Gastrocnemius medialis (tissue), 4 donors: Measurements from ENCODE around the gene LRMDA. TPM values are rescaled to one million over a fixed set of nuclear protein-coding genes. Genes with fewer than 3 reads are reported as not detected.

Source experiments
- ATAC-seq, 2 donors: fragments of 150-250 bp; one replicate each; pipeline ENCODE4 v1.9.1; 2016
- DNase-seq, 2 donors: peaks; one replicate each; pipeline ENCODE4 v3.0.0-alpha.2; 2019
- H3K27ac ChIP-seq, 4 donors: fragments of 200-600 bp; sonication (generic); 1 replicate in 1 of 4; 2 replicates in 3 of 4; pipeline ENCODE4 v1.5.1; 2016 to 2018; ENCODE audit warnings: mild to moderate bottlenecking in 2 of 4, moderate library complexity in 1 of 4
- H3K27me3 ChIP-seq, 3 donors: fragments of 200-600 bp; sonication (generic) in 2 of 3; 1 replicate in 1 of 3; 2 replicates in 2 of 3; pipeline versions ENCODE4 v1.5.1 to v1.6.0; 2016 to 2019; ENCODE audit warnings: mild to moderate bottlenecking in 1 of 3, moderate library complexity in 1 of 3
- H3K36me3 ChIP-seq, 2 donors: fragments of 200-600 bp; sonication (generic) in 1 of 2; one replicate each; pipeline ENCODE4 v1.5.1; 2017 to 2018
- H3K4me1 ChIP-seq, 2 donors: fragments of 200-600 bp; sonication (generic) in 1 of 2; one replicate each; pipeline ENCODE4 v1.5.1; 2016 to 2017; ENCODE audit warnings: mild to moderate bottlenecking in 2 of 2
- H3K4me3 ChIP-seq, 4 donors: fragments of 200-600 bp; sonication (generic) in 3 of 4; 1 replicate in 1 of 4; 2 replicates in 3 of 4; pipeline ENCODE4 v1.5.1; 2016 to 2019; ENCODE audit warnings: mild to moderate bottlenecking in 2 of 4
- H3K9me3 ChIP-seq, 3 donors: fragments of 200-600 bp; sonication (generic) in 2 of 3; 1 replicate in 1 of 3; 2 replicates in 2 of 3; pipeline ENCODE4 v1.5.1; 2016 to 2019
- POLR2A ChIP-seq, 2 donors: fragments of 450-650 bp; IDR thresholded peaks; one replicate each; pipeline ENCODE4 v1.6.1; 2017; ENCODE audit warnings: antibody characterized with exemption in 2 of 2, mild to moderate bottlenecking in 2 of 2, moderate library complexity in 2 of 2
- in situ Hi-C, 4 donors: fragments of 200-750 bp; cut with MboI; loops; one replicate each; pipeline versions ENCODE4 v1.15.0 to v1.8.0; 2017; ENCODE audit warnings: low sequenced_read_pairs in 4 of 4
- intact Hi-C: fragments of 100-400 bp; cut with DNase I; formaldehyde crosslinking; loops from one replicate; pipeline ENCODE4 v1.15.1; 2023; ENCODE audit warnings: low total_unique reads
- total RNA-seq, 4 donors: library from RNA; depleted of rRNA; stranded (reverse); fragments of >200 nt; gene quantifications; one replicate each; pipeline versions ENCODE4 v1.1.0 to v1.2.3, GENCODE V29; 2016
- TF ChIP-seq, protein P1 (sequence below), 5 experiments: fragments of 450-650 bp in 3 of 5; fragments of 200-600 bp in 2 of 5; sonication (generic) in 2 of 5; IDR thresholded peaks in 4 of 5; conservative IDR thresholded peaks in 1 of 5; 1 replicate in 4 of 5; 2 replicates in 1 of 5; pipeline ENCODE4 v1.5.1; 2016 to 2019; ENCODE audit warnings: antibody characterized with exemption in 5 of 5, mild to moderate bottlenecking in 3 of 5, moderate library complexity in 3 of 5

Gene LRMDA
- total RNA-seq, 4 donors from 2014 or later, result 0.80 to 4.5 (median 1.4) TPM

DNA sequence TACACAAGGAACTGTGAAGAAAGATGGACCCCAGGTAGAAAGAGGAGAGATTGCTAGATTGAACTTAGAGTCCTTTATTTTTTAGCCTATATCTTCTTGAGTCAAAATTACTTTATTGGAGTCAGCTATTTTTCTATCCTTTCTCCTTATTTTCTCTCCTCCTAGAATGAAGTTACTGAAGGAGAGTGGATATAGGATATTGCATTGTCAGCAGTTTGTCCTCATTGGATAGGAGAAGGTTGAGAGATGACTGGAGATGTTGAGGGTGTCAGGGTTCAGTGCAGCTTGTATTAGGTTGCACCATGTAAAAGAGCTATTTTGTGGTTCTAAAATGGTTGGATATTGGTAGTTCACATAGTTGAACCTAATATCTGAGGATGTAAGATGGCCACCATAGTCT lies 5.5 kb downstream of the LRMDA start:
- ATAC-seq (no peak), DNase-seq (no peak)
- TF ChIP-seq, protein P1, sequence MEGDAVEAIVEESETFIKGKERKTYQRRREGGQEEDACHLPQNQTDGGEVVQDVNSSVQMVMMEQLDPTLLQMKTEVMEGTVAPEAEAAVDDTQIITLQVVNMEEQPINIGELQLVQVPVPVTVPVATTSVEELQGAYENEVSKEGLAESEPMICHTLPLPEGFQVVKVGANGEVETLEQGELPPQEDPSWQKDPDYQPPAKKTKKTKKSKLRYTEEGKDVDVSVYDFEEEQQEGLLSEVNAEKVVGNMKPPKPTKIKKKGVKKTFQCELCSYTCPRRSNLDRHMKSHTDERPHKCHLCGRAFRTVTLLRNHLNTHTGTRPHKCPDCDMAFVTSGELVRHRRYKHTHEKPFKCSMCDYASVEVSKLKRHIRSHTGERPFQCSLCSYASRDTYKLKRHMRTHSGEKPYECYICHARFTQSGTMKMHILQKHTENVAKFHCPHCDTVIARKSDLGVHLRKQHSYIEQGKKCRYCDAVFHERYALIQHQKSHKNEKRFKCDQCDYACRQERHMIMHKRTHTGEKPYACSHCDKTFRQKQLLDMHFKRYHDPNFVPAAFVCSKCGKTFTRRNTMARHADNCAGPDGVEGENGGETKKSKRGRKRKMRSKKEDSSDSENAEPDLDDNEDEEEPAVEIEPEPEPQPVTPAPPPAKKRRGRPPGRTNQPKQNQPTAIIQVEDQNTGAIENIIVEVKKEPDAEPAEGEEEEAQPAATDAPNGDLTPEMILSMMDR (IDR thresholded peaks at IDR 0.05 in 4 of 5, conservative IDR thresholded peaks at IDR 0.05 in 1 of 5), result no peak
- intact Hi-C loops (no loop called here), in situ Hi-C loops (no loop called here)
- Histone ChIP-seq H3K27me3 (peaks cover 0 to 13% (median 5%) of the 10 kb centered on the region in 3 donors), H3K27ac (no peak overlapping the region), H3K4me1 (no peaks in the 10 kb centered on the region), H3K9me3 (no peaks in the 10 kb centered on the region), H3K4me3 (no peak overlapping the region), H3K36me3 (no peaks in the 10 kb centered on the region)

- no peaks in the 10 kb centered on the region for H3K4me1 ChIP-seq
- ATAC-seq (no peak), DNase-seq (no peak)
- in situ Hi-C loops (no loop called here), intact Hi-C loops (no loop called here)
- H3K36me3 ChIP-seq, result no peaks in the 10 kb centered on the region
- TF ChIP-seq POLR2A (IDR thresholded peaks at IDR 0.05), result no peak
- TF ChIP-seq, protein P1 (IDR thresholded peaks at IDR 0.05 in 4 of 5, conservative IDR thresholded peaks at IDR 0.05 in 1 of 5), result no peak
- no peak overlapping the region for H3K27ac ChIP-seq
- H3K27me3 ChIP-seq, result peaks cover 0 to 6% (median 3%) of the 10 kb centered on the region in 3 donors
- H3K4me3 ChIP-seq, result no peak overlapping the region
- peaks cover 0 to 6% (median 0%) of the 10 kb centered on the region in 3 donors for H3K9me3 ChIP-seq
Measured at GRCh38 chr10:75437693-75438092, 6.3 kb downstream of the LRMDA start.

DNA sequence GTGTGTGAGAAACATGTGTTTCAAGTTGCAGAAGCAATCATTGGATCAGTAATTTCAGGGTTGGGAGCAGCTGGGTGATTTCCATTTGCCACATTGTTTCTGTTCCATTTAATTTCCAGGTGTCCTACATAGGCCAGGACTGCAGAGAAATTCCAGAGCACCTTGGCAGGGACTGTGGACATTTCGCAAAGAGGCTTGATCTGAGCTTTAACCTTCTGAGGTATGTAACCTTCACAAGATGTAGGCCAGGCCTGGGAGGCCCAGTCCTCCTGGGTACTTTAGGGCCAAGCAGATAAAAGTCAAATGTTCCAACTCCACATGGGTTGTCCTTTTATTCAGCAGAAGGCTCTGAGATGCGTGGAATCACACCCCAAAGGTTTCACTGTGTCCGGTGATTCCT lies 6.9 kb downstream of the LRMDA start:
- TF ChIP-seq, protein P1 (IDR thresholded peaks at IDR 0.05 in 4 of 5, conservative IDR thresholded peaks at IDR 0.05 in 1 of 5), result no peak
- no peak for TF ChIP-seq POLR2A (IDR thresholded peaks at IDR 0.05)
- H3K27me3 ChIP-seq, result peaks cover 0 to under 1% (median 0%) of the 10 kb centered on the region in 3 donors
- H3K36me3 ChIP-seq, result no peaks in the 10 kb centered on the region
- in situ Hi-C loops (no loop called here), intact Hi-C loops (no loop called here)
- no peak for DNase-seq
- no peak overlapping the region for H3K27ac ChIP-seq
- H3K4me1 ChIP-seq, result no peaks in the 10 kb centered on the region
- H3K9me3 ChIP-seq, result peaks cover 0 to 12% (median 0%) of the 10 kb centered on the region in 3 donors
- no peak overlapping the region for H3K4me3 ChIP-seq
- ATAC-seq, result no peak

- intact Hi-C loops (no loop called here), in situ Hi-C loops (no loop called here)
- H3K9me3 ChIP-seq, result peaks cover 0 to 15% (median 0%) of the 10 kb centered on the region in 3 donors
- no peak for TF ChIP-seq POLR2A (IDR thresholded peaks at IDR 0.05)
- TF ChIP-seq, protein P1 (IDR thresholded peaks at IDR 0.05 in 4 of 5, conservative IDR thresholded peaks at IDR 0.05 in 1 of 5), result no peak
- no peaks in the 10 kb centered on the region for H3K27me3 ChIP-seq
- DNase-seq (no peak), ATAC-seq (no peak)
- H3K4me3 ChIP-seq, result no peak overlapping the region
- no peak overlapping the region for H3K27ac ChIP-seq
- no peaks in the 10 kb centered on the region for H3K36me3 ChIP-seq
- no peaks in the 10 kb centered on the region for H3K4me1 ChIP-seq
Measured at GRCh38 chr10:75439811-75440210, 8.4 kb downstream of the LRMDA start.

DNA sequence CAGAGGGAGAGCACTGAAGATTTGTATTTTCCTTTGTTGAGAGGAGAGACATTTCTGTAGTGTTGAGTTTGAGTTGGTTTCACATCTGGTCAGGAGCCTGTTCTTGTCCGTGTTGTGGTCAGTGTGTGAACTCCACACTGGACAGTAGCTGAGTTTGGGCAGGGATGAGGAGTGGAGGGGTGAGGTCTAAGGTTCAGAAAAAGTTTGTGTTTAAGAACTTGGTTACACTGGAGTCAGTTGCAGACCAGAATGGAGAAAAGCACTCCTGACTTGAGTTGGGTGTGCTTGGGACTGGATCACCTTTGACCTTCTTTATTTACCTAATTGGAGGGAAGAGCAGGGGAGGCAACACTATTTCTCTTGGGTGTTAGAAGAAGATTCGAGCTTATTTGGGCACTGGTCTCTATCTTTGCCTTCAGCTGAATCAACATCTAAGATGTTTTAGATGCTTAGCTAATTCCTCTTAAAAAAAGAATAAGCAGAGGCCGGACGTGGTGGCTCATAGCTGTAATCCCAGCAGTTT lies 8.9 kb downstream of the LRMDA start:
- TF ChIP-seq, protein P1 (IDR thresholded peaks at IDR 0.05 in 4 of 5, conservative IDR thresholded peaks at IDR 0.05 in 1 of 5), result no peak
- TF ChIP-seq POLR2A (IDR thresholded peaks at IDR 0.05), result no peak
- Histone ChIP-seq H3K36me3 (no peaks in the 10 kb centered on the region), H3K27ac (no peak overlapping the region), H3K9me3 (peaks cover 0 to 15% (median 0%) of the 10 kb centered on the region in 3 donors), H3K4me1 (no peaks in the 10 kb centered on the region), H3K27me3 (no peaks in the 10 kb centered on the region), H3K4me3 (no peak overlapping the region)
- ATAC-seq, result no peak
- intact Hi-C loops (no loop called here), in situ Hi-C loops (no loop called here)
- no peak for DNase-seq
